OCI-LY7 (cell line): ENCODE measurements around the gene CLEC4C. TPM values are rescaled to one million over a fixed set of nuclear protein-coding genes. Genes with fewer than 3 reads are reported as not detected.
"Not testable (repeated sequence)": the region's sequence is repeated elsewhere in the genome, so short reads cannot be mapped to it uniquely, and the experiment has no call there.

Experiments
- BruUV-seq: library from RNA; stranded (reverse); fragments of 400-500 nt; replicated peaks from 2 replicates; lab custom pipeline; 2021; lab: Mats Ljungman, UMichigan
- CTCF ChIA-PET: fragments of 300-600 bp; sonication (Branson Sonifier 250); formaldehyde crosslinking; loops from one replicate; lab custom pipeline; 2022; ENCODE audit warnings: antibody characterized with exemption; ENCODE audit not compliant: unreplicated experiment; lab: Charles Lee
- POLR2A ChIA-PET: fragments of 300-600 bp; sonication (Branson Sonifier 250); formaldehyde crosslinking; loops from one replicate; lab custom pipeline; 2022; ENCODE audit warnings: antibody characterized with exemption; lab: Charles Lee
- DNase-seq: peaks from one replicate; pipeline ENCODE4 v3.0.0-alpha.2; 2015; ENCODE audit warnings: low spot score
- H2AFZ ChIP-seq: fragments of 200-600 bp; sonication (generic), shearing (Covaris generic); 2 replicates; pipeline ENCODE4 v1.6.1; 2014; ENCODE audit warnings: mild to moderate bottlenecking, antibody characterized with exemption, low read length, moderate library complexity
- H3K27ac ChIP-seq: fragments of 200-600 bp; sonication (generic); 2 replicates; pipeline ENCODE4 v1.5.1; 2014; ENCODE audit warnings: mixed run types, low read depth, mild to moderate bottlenecking, moderate library complexity, low read length, inconsistent platforms; ENCODE audit not compliant: poor library complexity, severe bottlenecking
- H3K36me3 ChIP-seq: fragments of 200-600 bp; sonication (generic); 2 replicates; pipeline ENCODE4 v1.6.1; 2014; ENCODE audit warnings: mild to moderate bottlenecking, antibody characterized with exemption, low read length, moderate library complexity, mixed read lengths; ENCODE audit not compliant: insufficient read depth
- H3K4me1 ChIP-seq: fragments of 200-600 bp; sonication (generic); 2 replicates; pipeline ENCODE4 v1.5.1; 2014; ENCODE audit warnings: mild to moderate bottlenecking, low read length; ENCODE audit not compliant: insufficient read depth, poor library complexity, severe bottlenecking
- H3K4me2 ChIP-seq: fragments of 200-600 bp; sonication (generic); 2 replicates; pipeline ENCODE4 v1.6.1; 2014; ENCODE audit warnings: mild to moderate bottlenecking, low read length
- H3K4me3 ChIP-seq: fragments of 200-600 bp; sonication (generic); 2 replicates; pipeline ENCODE4 v1.5.1; 2014; ENCODE audit warnings: mild to moderate bottlenecking, low read depth, low read length; ENCODE audit not compliant: poor library complexity, severe bottlenecking
- H3K79me2 ChIP-seq: fragments of 200-600 bp; sonication (generic); 2 replicates; pipeline ENCODE4 v1.6.1; 2016; ENCODE audit warnings: low read depth, mild to moderate bottlenecking, low read length, moderate library complexity, mixed read lengths; ENCODE audit not compliant: insufficient read depth
- H3K9me2 ChIP-seq: fragments of 200-600 bp; sonication (generic); 2 replicates; pipeline ENCODE4 v1.6.1; 2016; ENCODE audit warnings: mild to moderate bottlenecking, low read length, mixed read lengths; ENCODE audit not compliant: insufficient read depth
- H3K9me3 ChIP-seq: fragments of 200-600 bp; sonication (generic); 2 replicates; pipeline ENCODE4 v1.6.1; 2014; ENCODE audit warnings: mild to moderate bottlenecking, mixed run types, low read length, mixed read lengths
- H4K20me1 ChIP-seq: fragments of 200-600 bp; sonication (generic); 2 replicates; pipeline ENCODE4 v1.6.1; 2014; ENCODE audit warnings: mild to moderate bottlenecking, antibody characterized with exemption, low read length, moderate library complexity, mixed read lengths; ENCODE audit not compliant: insufficient read depth
- EZH2phosphoT487 ChIP-seq: fragments of 200-600 bp; sonication (generic); IDR thresholded peaks from 2 replicates; pipeline ENCODE4 v1.6.1; 2018; ENCODE audit warnings: low read depth, borderline replicate concordance, mild to moderate bottlenecking, mixed run types, antibody characterized with exemption, low read length, moderate library complexity, mixed read lengths
- intact Hi-C: fragments of 100-400 bp; cut with micrococcal nuclease; formaldehyde crosslinking; loops from one replicate; pipeline ENCODE4 v1.10.0; 2022; ENCODE audit not compliant: unreplicated experiment
- total RNA-seq, 2 experiments: library from RNA; depleted of rRNA in 1 of 2; stranded (reverse); fragments of >200 nt in 1 of 2; shearing (Covaris generic) in 1 of 2; gene quantifications; 2 replicates each; pipeline ENCODE4 v1.2.3, GENCODE V29; 2014 to 2022
- TF ChIP-seq, protein P1 (sequence below): fragments of 200-600 bp; sonication (generic); conservative IDR thresholded peaks from 2 replicates; pipeline ENCODE4 v1.5.1; 2014; ENCODE audit warnings: mild to moderate bottlenecking, antibody characterized with exemption, low read length, moderate library complexity, mixed read lengths

CLEC4C gene
- total RNA-seq, 2 experiments from 2014 or later, result not detected

DNA sequence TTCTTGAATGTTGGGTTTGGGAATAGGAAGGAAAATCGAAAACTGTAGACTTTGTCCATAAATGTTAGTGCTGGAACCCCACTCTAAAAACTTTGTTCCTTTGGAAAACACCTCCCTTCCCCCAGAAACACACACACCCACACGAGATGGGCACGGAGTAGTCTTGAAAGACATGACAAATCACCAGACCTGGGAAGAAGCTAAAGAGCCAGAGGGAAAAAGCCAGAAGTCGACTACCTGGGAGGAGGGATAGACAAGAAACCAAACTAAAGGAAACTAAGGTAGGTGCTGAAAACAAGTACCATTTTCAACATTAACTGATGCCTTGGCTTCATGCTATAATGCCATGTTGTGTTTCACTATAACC lies 41.1 kb upstream of the CLEC4C start:
- Histone ChIP-seq H3K4me3 (no peak overlapping the region), H3K9me3 (no peaks in the 10 kb centered on the region), H3K9me2 (no peaks in the 10 kb centered on the region), H3K27ac (no peak overlapping the region), H3K79me2 (no peaks in the 10 kb centered on the region), H3K36me3 (no peaks in the 10 kb centered on the region), H3K4me2 (no peak overlapping the region), H2AFZ (no peak overlapping the region), H4K20me1 (no peaks in the 10 kb centered on the region), H3K4me1 (no peaks in the 10 kb centered on the region)
- intact Hi-C loops, result no loop called here
- ChIA-PET CTCF (no interaction called here), POLR2A (interaction anchor here (0.6 kb wide), 1 partner anchor 105 kb away, joined by 7 read pairs; no protein-coding TSS in a partner anchor)
- BruUV-seq, result no TSS peak
- DNase-seq, result no peak
- no peak for TF ChIP-seq EZH2phosphoT487
- TF ChIP-seq, protein P1, sequence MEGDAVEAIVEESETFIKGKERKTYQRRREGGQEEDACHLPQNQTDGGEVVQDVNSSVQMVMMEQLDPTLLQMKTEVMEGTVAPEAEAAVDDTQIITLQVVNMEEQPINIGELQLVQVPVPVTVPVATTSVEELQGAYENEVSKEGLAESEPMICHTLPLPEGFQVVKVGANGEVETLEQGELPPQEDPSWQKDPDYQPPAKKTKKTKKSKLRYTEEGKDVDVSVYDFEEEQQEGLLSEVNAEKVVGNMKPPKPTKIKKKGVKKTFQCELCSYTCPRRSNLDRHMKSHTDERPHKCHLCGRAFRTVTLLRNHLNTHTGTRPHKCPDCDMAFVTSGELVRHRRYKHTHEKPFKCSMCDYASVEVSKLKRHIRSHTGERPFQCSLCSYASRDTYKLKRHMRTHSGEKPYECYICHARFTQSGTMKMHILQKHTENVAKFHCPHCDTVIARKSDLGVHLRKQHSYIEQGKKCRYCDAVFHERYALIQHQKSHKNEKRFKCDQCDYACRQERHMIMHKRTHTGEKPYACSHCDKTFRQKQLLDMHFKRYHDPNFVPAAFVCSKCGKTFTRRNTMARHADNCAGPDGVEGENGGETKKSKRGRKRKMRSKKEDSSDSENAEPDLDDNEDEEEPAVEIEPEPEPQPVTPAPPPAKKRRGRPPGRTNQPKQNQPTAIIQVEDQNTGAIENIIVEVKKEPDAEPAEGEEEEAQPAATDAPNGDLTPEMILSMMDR, result no peak

DNA sequence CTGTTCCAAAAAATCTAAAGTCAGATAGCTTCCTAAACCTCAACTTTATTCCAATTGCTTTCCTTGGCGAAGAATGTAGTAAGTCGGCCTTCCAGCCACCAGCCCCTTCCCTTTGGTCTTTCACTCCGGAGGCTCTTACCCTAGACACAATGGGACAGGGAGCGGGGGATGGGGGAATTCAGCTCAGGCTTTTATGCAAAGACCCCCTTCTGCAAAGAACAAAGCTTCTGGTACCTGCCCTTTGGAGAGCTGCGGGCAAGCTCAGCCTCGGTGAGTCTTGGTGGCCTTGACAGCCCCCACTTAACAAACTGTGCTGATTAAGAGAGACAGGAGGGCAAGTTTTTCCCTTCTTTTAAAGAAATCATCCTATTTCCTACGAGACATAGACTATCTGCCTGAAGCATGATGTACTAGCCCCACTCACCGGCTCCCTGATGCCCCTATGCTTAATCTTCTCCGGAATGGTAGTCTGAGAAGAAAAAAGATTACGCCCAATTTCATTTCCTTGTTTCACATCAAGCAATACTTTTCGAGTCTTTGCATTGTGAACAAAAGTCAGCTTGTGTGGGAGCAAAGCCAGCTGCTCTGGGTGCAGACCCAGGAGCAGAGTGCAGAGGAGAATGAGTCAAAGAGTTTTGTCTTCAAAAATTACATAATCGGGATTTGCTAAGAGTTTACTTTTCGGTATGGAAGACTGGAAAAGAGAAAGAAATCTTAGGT lies 40.6 kb upstream of the CLEC4C start:
- no peaks in the 10 kb centered on the region for H3K9me3 ChIP-seq
- POLR2A ChIA-PET, result interaction anchor here (0.6 kb wide), 1 partner anchor 104 kb away, joined by 7 read pairs; no protein-coding TSS in a partner anchor
- no TSS peak for BruUV-seq
- no peaks in the 10 kb centered on the region for H3K4me1 ChIP-seq
- H3K27ac ChIP-seq, result no peak overlapping the region
- no peaks in the 10 kb centered on the region for H3K9me2 ChIP-seq
- intact Hi-C loops, result no loop called here
- no peaks in the 10 kb centered on the region for H3K36me3 ChIP-seq
- CTCF ChIA-PET, result no interaction called here
- TF ChIP-seq, protein P1, result no peak
- no peak for TF ChIP-seq EZH2phosphoT487
- H3K79me2 ChIP-seq, result no peaks in the 10 kb centered on the region
- no peak overlapping the region for H3K4me3 ChIP-seq
- no peaks in the 10 kb centered on the region for H4K20me1 ChIP-seq
- no peak for DNase-seq
- no peak overlapping the region for H3K4me2 ChIP-seq
- H2AFZ ChIP-seq, result no peak overlapping the region

DNA sequence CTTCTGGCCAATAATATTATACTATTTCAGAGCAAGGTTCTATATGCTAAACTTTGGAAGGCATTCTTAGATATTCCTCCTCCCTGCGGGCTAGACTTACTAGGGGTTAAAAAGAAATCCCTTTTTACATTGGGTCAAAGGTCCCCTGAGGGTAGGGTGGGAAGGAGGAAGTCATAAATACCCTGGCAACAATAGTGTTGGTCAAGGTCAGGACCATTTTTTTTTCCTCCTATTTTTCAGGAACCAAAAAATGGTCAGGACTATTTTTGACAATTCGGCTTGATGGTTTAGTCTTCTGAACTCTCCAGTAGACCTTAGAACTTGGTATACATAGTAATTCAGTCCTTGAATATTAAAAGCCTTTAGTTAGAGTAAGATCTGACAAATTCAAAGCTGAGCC lies 37.5 kb upstream of the CLEC4C start:
- no peak for TF ChIP-seq EZH2phosphoT487
- TF ChIP-seq, protein P1, result no peak
- no peaks in the 10 kb centered on the region for H3K79me2 ChIP-seq
- intact Hi-C loops, result no loop called here

DNA sequence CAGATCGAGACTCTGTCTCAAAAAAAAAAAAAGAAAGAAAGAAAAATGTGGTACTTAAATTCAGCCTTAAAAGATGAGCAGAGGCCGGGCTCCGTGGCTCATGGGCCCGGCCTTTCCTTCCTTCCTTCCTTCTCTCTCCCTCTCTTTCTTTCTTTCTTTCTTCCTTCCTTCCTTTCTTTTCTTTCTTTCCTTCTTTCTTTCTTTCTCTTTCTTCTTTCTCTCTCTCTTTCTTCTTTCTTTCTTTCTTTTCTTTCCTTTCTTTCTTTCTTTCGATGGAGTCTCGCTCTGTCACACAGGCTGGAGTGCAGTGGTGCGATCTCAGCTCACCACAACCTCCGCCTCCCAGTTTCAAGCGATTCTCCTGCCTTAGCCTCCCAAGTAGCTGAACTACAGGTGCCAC lies 36.3 kb upstream of the CLEC4C start:
- DNase-seq, BruUV-seq, H3K79me2 ChIP-seq, H3K4me1 ChIP-seq, H3K27ac ChIP-seq, H3K4me3 ChIP-seq, H3K4me2 ChIP-seq, H3K36me3 ChIP-seq, CTCF ChIA-PET, H3K9me3 ChIP-seq, intact Hi-C loops, H2AFZ ChIP-seq, H4K20me1 ChIP-seq, H3K9me2 ChIP-seq, POLR2A ChIA-PET: not testable (repeated sequence)

More for the DNA sequence above, 37.5 kb upstream of the CLEC4C start:
- Histone ChIP-seq H3K9me3 (no peaks in the 10 kb centered on the region), H3K27ac (no peak overlapping the region), H4K20me1 (no peaks in the 10 kb centered on the region), H3K4me1 (no peaks in the 10 kb centered on the region), H2AFZ (no peak overlapping the region), H3K9me2 (no peaks in the 10 kb centered on the region), H3K36me3 (no peaks in the 10 kb centered on the region), H3K4me2 (no peak overlapping the region), H3K4me3 (no peak overlapping the region)
- ChIA-PET POLR2A (no interaction called here), CTCF (no interaction called here)
- DNase-seq, result no peak
- BruUV-seq, result no TSS peak
